Measurements from ENCODE around the gene TNRC6A. TPM values are rescaled to one million over a fixed set of nuclear protein-coding genes. Genes with fewer than 3 reads are reported as not detected.
"Not testable (repeated sequence)": the region's sequence is repeated elsewhere in the genome, so short reads cannot be mapped to it uniquely, and the experiment has no call there.

The TNRC6A gene
- total RNA-seq, 2 experiments from 2014 or later: 46.8 to 53.1 TPM

GRCh38 chr16:24776501-24777220 lies 47.2 kb downstream of the TNRC6A start:
- H3K27me3 Mint-ChIP-seq: no peaks in the 10 kb centered on the region
- POLR2A ChIA-PET: interaction anchor here (0.5 kb wide), 1 partner anchor 22 kb away, joined by 3 read pairs; no protein-coding TSS in a partner anchor
- H3K4me1 Mint-ChIP-seq: peaks cover 3% of the 10 kb centered on the region
- H3K4me3 Mint-ChIP-seq: no peak overlapping the region
- DNase-seq: no peak
- peaks cover 25% of the 10 kb centered on the region for H3K36me3 Mint-ChIP-seq
- H3K9me3 Mint-ChIP-seq: no peaks in the 10 kb centered on the region
- no peak overlapping the region for H3K27ac Mint-ChIP-seq
- ATAC-seq (ENCODE audit: low read depth): no peak

GRCh38 chr16:24778671-24779070 lies 49.2 kb downstream of the TNRC6A start:
- Mint-ChIP-seq H3K4me1 (peaks cover 3% of the 10 kb centered on the region), H3K4me3 (no peak overlapping the region), H3K36me3 (peaks cover 25% of the 10 kb centered on the region), H3K27ac (no peak overlapping the region), H3K9me3 (no peaks in the 10 kb centered on the region), H3K27me3 (no peaks in the 10 kb centered on the region)
- DNase-seq (no peak), ATAC-seq (ENCODE audit: low read depth) (no peak)
- POLR2A ChIA-PET: interaction anchor here (1.0 kb wide), 1 partner anchor 51 kb away, joined by 3 read pairs; no protein-coding TSS in a partner anchor

- no peak for DNase-seq
- ATAC-seq (ENCODE audit: low read depth): no peak
- H3K9me3 Mint-ChIP-seq: no peaks in the 10 kb centered on the region
- no peak overlapping the region for H3K4me3 Mint-ChIP-seq
- POLR2A ChIA-PET: no interaction called here
- no peak overlapping the region for H3K27ac Mint-ChIP-seq
- no peaks in the 10 kb centered on the region for H3K27me3 Mint-ChIP-seq
- H3K36me3 Mint-ChIP-seq: peaks cover 25% of the 10 kb centered on the region
- H3K4me1 Mint-ChIP-seq: no peaks in the 10 kb centered on the region
These were observed 51.8 kb downstream of the TNRC6A start for GRCh38 chr16:24781256-24781655.

GRCh38 chr16:24784121-24784520 lies 54.7 kb downstream of the TNRC6A start:
- POLR2A ChIA-PET: no interaction called here
- ATAC-seq (ENCODE audit: low read depth): no peak
- no peaks in the 10 kb centered on the region for H3K27me3 Mint-ChIP-seq
- no peak for DNase-seq
- H3K27ac Mint-ChIP-seq: no peak overlapping the region
- H3K4me3 Mint-ChIP-seq: no peak overlapping the region
- no peaks in the 10 kb centered on the region for H3K9me3 Mint-ChIP-seq
- H3K4me1 Mint-ChIP-seq: no peaks in the 10 kb centered on the region
- H3K36me3 Mint-ChIP-seq: peaks cover 19% of the 10 kb centered on the region

GRCh38 chr16:24789881-24790280 lies 60.4 kb downstream of the TNRC6A start:
- no peak for DNase-seq
- H3K27ac Mint-ChIP-seq: peak overlapping the region; percentile 58
- POLR2A ChIA-PET: no interaction called here

GRCh38 chr16:24800586-24800985 lies 71.1 kb downstream of the TNRC6A start:
- no peak for ATAC-seq (ENCODE audit: low read depth)
- Mint-ChIP-seq H3K36me3 (peaks cover 32% of the 10 kb centered on the region), H3K27ac (no peak overlapping the region), H3K4me1 (no peaks in the 10 kb centered on the region), H3K4me3 (no peak overlapping the region), H3K9me3 (no peaks in the 10 kb centered on the region), H3K27me3 (no peaks in the 10 kb centered on the region)
- DNase-seq: no peak
- POLR2A ChIA-PET: interaction anchor here (0.7 kb wide), 1 partner anchor 240 kb away, joined by 4 read pairs; no protein-coding TSS in a partner anchor

More at GRCh38 chr16:24789881-24790280, 60.4 kb downstream of the TNRC6A start:
- no peaks in the 10 kb centered on the region for H3K9me3 Mint-ChIP-seq
- no peak overlapping the region for H3K4me3 Mint-ChIP-seq
- H3K27me3 Mint-ChIP-seq: no peaks in the 10 kb centered on the region
- H3K4me1 Mint-ChIP-seq: peaks cover 3% of the 10 kb centered on the region
- ATAC-seq (ENCODE audit: low read depth): no peak
- H3K36me3 Mint-ChIP-seq: peaks cover 26% of the 10 kb centered on the region

GRCh38 chr16:24801761-24802302 lies 72.4 kb downstream of the TNRC6A start:
- H3K36me3 Mint-ChIP-seq: peaks cover 34% of the 10 kb centered on the region
- no peaks in the 10 kb centered on the region for H3K27me3 Mint-ChIP-seq
- no peak overlapping the region for H3K4me3 Mint-ChIP-seq
- H3K27ac Mint-ChIP-seq: no peak overlapping the region
- no peaks in the 10 kb centered on the region for H3K4me1 Mint-ChIP-seq
- H3K9me3 Mint-ChIP-seq: no peaks in the 10 kb centered on the region
- DNase-seq (no peak), ATAC-seq (ENCODE audit: low read depth) (no peak)
- POLR2A ChIA-PET: no interaction called here

- no peaks in the 10 kb centered on the region for H3K27me3 Mint-ChIP-seq
- H3K36me3 Mint-ChIP-seq: peaks cover 32% of the 10 kb centered on the region
- DNase-seq: no peak
- H3K4me1 Mint-ChIP-seq: no peaks in the 10 kb centered on the region
- POLR2A ChIA-PET: no interaction called here
- no peak for ATAC-seq (ENCODE audit: low read depth)
- no peak overlapping the region for H3K27ac Mint-ChIP-seq
- H3K9me3 Mint-ChIP-seq: no peaks in the 10 kb centered on the region
- no peak overlapping the region for H3K4me3 Mint-ChIP-seq
These were observed 76.0 kb downstream of the TNRC6A start for GRCh38 chr16:24805484-24805883.

- Mint-ChIP-seq H3K27me3 (no peaks in the 10 kb centered on the region), H3K36me3 (peaks cover 29% of the 10 kb centered on the region), H3K4me3 (no peak overlapping the region), H3K4me1 (no peaks in the 10 kb centered on the region), H3K9me3 (no peaks in the 10 kb centered on the region), H3K27ac (no peak overlapping the region)
- POLR2A ChIA-PET: no interaction called here
- no peak for ATAC-seq (ENCODE audit: low read depth)
- no peak for DNase-seq
These were observed 77.8 kb downstream of the TNRC6A start for GRCh38 chr16:24807301-24807700.

GRCh38 chr16:24810951-24811843 lies 81.7 kb downstream of the TNRC6A start:
- Mint-ChIP-seq H3K9me3 (no peaks in the 10 kb centered on the region), H3K27me3 (no peaks in the 10 kb centered on the region), H3K4me3 (no peak overlapping the region), H3K4me1 (no peaks in the 10 kb centered on the region), H3K36me3 (peaks cover 26% of the 10 kb centered on the region), H3K27ac (no peak overlapping the region)
- ATAC-seq (ENCODE audit: low read depth) (no peak), DNase-seq (no peak)
- POLR2A ChIA-PET: no interaction called here

- not testable (repeated sequence) for H3K27me3 Mint-ChIP-seq; H3K4me3 Mint-ChIP-seq; H3K4me1 Mint-ChIP-seq; H3K27ac Mint-ChIP-seq; DNase-seq; ATAC-seq (ENCODE audit: low read depth); H3K9me3 Mint-ChIP-seq
- peaks cover 23% of the 10 kb centered on the region for H3K36me3 Mint-ChIP-seq
- POLR2A ChIA-PET: interaction anchor here (0.7 kb wide), 1 partner anchor 200 kb away, joined by 5 read pairs; no protein-coding TSS in a partner anchor
These were observed 83.4 kb downstream of the TNRC6A start for GRCh38 chr16:24812813-24813212.

- H3K4me1 Mint-ChIP-seq: no peaks in the 10 kb centered on the region
- POLR2A ChIA-PET: no interaction called here
- H3K27ac Mint-ChIP-seq: no peak overlapping the region
- no peaks in the 10 kb centered on the region for H3K27me3 Mint-ChIP-seq
- ATAC-seq (ENCODE audit: low read depth) (no peak), DNase-seq (no peak)
- H3K36me3 Mint-ChIP-seq: peaks cover 25% of the 10 kb centered on the region
- no peak overlapping the region for H3K4me3 Mint-ChIP-seq
- no peaks in the 10 kb centered on the region for H3K9me3 Mint-ChIP-seq
These were observed 85.6 kb downstream of the TNRC6A start for GRCh38 chr16:24815021-24815420.

GRCh38 chr16:24816688-24817087 lies 87.2 kb downstream of the TNRC6A start:
- no peaks in the 10 kb centered on the region for H3K27me3 Mint-ChIP-seq
- H3K27ac Mint-ChIP-seq: no peak overlapping the region
- no peak overlapping the region for H3K4me3 Mint-ChIP-seq
- peaks cover 10% of the 10 kb centered on the region for H3K4me1 Mint-ChIP-seq
- H3K9me3 Mint-ChIP-seq: no peaks in the 10 kb centered on the region
- no peak for DNase-seq
- no peak for ATAC-seq (ENCODE audit: low read depth)
- POLR2A ChIA-PET: interaction anchor here (0.7 kb wide), 1 partner anchor 21 kb away, joined by 4 read pairs; no protein-coding TSS in a partner anchor
- H3K36me3 Mint-ChIP-seq: peaks cover 21% of the 10 kb centered on the region
